SK-N-SH (cell line): ENCODE results near the gene CRYBB3. TPM values are rescaled to one million over a fixed set of nuclear protein-coding genes. Genes with fewer than 3 reads are reported as not detected.

Experiments
- CTCF ChIA-PET: fragments of 300-600, 350-600 bp; formaldehyde crosslinking; extraction: SDS; loops from one replicate; lab custom pipeline; 2021; lab: Yijun Ruan, JAX
- POLR2A ChIA-PET: fragments of 350-600 bp; sonication (Branson Sonifier 250); formaldehyde crosslinking; extraction: SDS; loops from one replicate; lab custom pipeline; 2020; ENCODE audit warnings: antibody characterized with exemption, inconsistent platforms; lab: Yijun Ruan, JAX
- DNase-seq: peaks from one replicate; pipeline ENCODE4 v3.0.0; 2012
- H2AFZ ChIP-seq: fragments of 200-600 bp; sonication (generic); 2 replicates; pipeline ENCODE4 v1.8.1; 2016; ENCODE audit warnings: antibody characterized with exemption, mild to moderate bottlenecking, low read depth
- H3F3A ChIP-seq: fragments of 200-600 bp; sonication (generic); replicated peaks from 2 replicates; pipeline ENCODE3; 2016; ENCODE audit warnings: antibody characterized with exemption, mild to moderate bottlenecking; ENCODE audit not compliant: insufficient read depth
- H3K27ac ChIP-seq, 2 experiments: fragments of 200-500 bp in 1 of 2; fragments of 200-600 bp in 1 of 2; sonication (Bioruptor generic) in 1 of 2; sonication (generic), shearing (Covaris generic) in 1 of 2; 2 replicates each; pipeline versions ENCODE4 v1.5.1 to v1.6.1; 2014 to 2016; ENCODE audit warnings: low read depth in 2 of 2, inconsistent platforms in 1 of 2, low read length in 1 of 2, mild to moderate bottlenecking in 1 of 2, mixed read lengths in 1 of 2
- H3K27me3 ChIP-seq: fragments of 200-600 bp; sonication (generic), shearing (Covaris generic); 2 replicates; pipeline ENCODE4 v1.6.1; 2016; ENCODE audit warnings: mixed run types; ENCODE audit not compliant: insufficient read depth
- H3K36me3 ChIP-seq, 2 experiments: fragments of 200-500 bp in 1 of 2; fragments of 200-600 bp in 1 of 2; sonication (Bioruptor generic) in 1 of 2; sonication (generic) in 1 of 2; replicated peaks in 1 of 2; 2 replicates each; pipeline versions ENCODE3 to v1.5.1; 2014 to 2016; ENCODE audit warnings: low read length in 1 of 2, mild to moderate bottlenecking in 1 of 2; ENCODE audit not compliant: insufficient read depth in 2 of 2, control insufficient read depth in 1 of 2
- H3K4me1 ChIP-seq, 2 experiments: fragments of 200-500 bp in 1 of 2; fragments of 200-600 bp in 1 of 2; sonication (Bioruptor generic) in 1 of 2; sonication (generic), shearing (Covaris generic) in 1 of 2; 2 replicates each; pipeline versions ENCODE4 v1.5.1 to v1.6.1; 2014 to 2016; ENCODE audit warnings: low read depth in 1 of 2, low read length in 1 of 2, mixed run types in 1 of 2; ENCODE audit not compliant: insufficient read depth in 2 of 2, control insufficient read depth in 1 of 2
- H3K4me2 ChIP-seq: fragments of 200-600 bp; sonication (generic), shearing (Covaris generic); 2 replicates; pipeline ENCODE4 v1.6.1; 2017; ENCODE audit warnings: mixed run types
- H3K4me3 ChIP-seq, 2 experiments: fragments of 200-500 bp in 1 of 2; fragments of 200-600 bp in 1 of 2; sonication (Bioruptor generic) in 1 of 2; sonication (generic), shearing (Covaris generic) in 1 of 2; 2 replicates each; pipeline versions ENCODE4 v1.5.1 to v1.8.1; 2014 to 2016; ENCODE audit warnings: low read depth in 2 of 2, inconsistent platforms in 1 of 2, low read length in 1 of 2, mild to moderate bottlenecking in 1 of 2, mixed read lengths in 1 of 2, moderate library complexity in 1 of 2
- H3K79me2 ChIP-seq: fragments of 200-600 bp; sonication (generic); 2 replicates; pipeline ENCODE4 v1.8.1; 2017; ENCODE audit warnings: mild to moderate bottlenecking; ENCODE audit not compliant: insufficient read depth
- H3K9ac ChIP-seq: fragments of 200-600 bp; sonication (generic); 2 replicates; pipeline ENCODE4 v1.6.1; 2017; ENCODE audit warnings: mixed run types
- H3K9me2 ChIP-seq: fragments of 200-600 bp; sonication (generic); 2 replicates; pipeline ENCODE4 v1.6.1; 2017; ENCODE audit warnings: mixed run types
- H3K9me3 ChIP-seq: fragments of 200-600 bp; sonication (generic); 2 replicates; pipeline ENCODE4 v1.6.1; 2017; ENCODE audit warnings: mixed run types, mild to moderate bottlenecking, moderate library complexity
- H4K20me1 ChIP-seq: fragments of 200-600 bp; sonication (generic); 2 replicates; pipeline ENCODE4 v1.6.1; 2017; ENCODE audit warnings: mild to moderate bottlenecking, mixed run types; ENCODE audit not compliant: insufficient read depth
- CTCF ChIP-seq: fragments of 200-600 bp; sonication (generic); IDR thresholded peaks from 2 replicates; pipeline ENCODE4 v1.6.1; 2017; ENCODE audit warnings: antibody characterized with exemption, mild to moderate bottlenecking, moderate library complexity
- EP300 ChIP-seq, 2 experiments: IDR thresholded peaks; 2 replicates each; pipeline versions ENCODE4 v1.4.0 to v1.6.1; 2012; ENCODE audit warnings: borderline replicate concordance in 1 of 2, low read depth in 1 of 2, low read length in 1 of 2
- EZH2phosphoT487 ChIP-seq: fragments of 200-600 bp; sonication (generic); IDR thresholded peaks from 2 replicates; pipeline ENCODE4 v1.6.1; 2017; ENCODE audit warnings: low read depth, mixed run types, mild to moderate bottlenecking, antibody characterized with exemption, moderate library complexity, borderline replicate concordance
- GABPA ChIP-seq: IDR thresholded peaks from 2 replicates; pipeline ENCODE4 v1.4.0; 2012; ENCODE audit warnings: low read depth, mild to moderate bottlenecking
- MEF2A ChIP-seq: IDR thresholded peaks from 2 replicates; pipeline ENCODE4 v1.4.0; 2012; ENCODE audit warnings: low read depth, borderline replicate concordance
- POLR2AphosphoS5 ChIP-seq: IDR thresholded peaks from 2 replicates; pipeline ENCODE4 v1.6.1; 2012; ENCODE audit warnings: low read depth, low read length
- SMC3 ChIP-seq: IDR thresholded peaks from 2 replicates; pipeline ENCODE4 v1.6.1; 2012; ENCODE audit warnings: low read depth, low read length, improper control_type of control experiment
- TAF1 ChIP-seq: IDR thresholded peaks from 2 replicates; pipeline ENCODE4 v1.6.1; 2012; ENCODE audit warnings: low read depth, mild to moderate bottlenecking, low read length, moderate library complexity, borderline replicate concordance
- TCF12 ChIP-seq: IDR thresholded peaks from 2 replicates; pipeline ENCODE4 v1.4.0; 2012
- USF1 ChIP-seq: IDR thresholded peaks from 2 replicates; pipeline ENCODE4 v1.4.0; 2012; ENCODE audit warnings: low read depth, borderline replicate concordance
- WGBS: methylation state at CpG from one replicate; pipeline ENCODE4 v1.1.6; 2017; ENCODE audit warnings: low lambda C conversion rate; 5-methylcytosine and 5-hydroxymethylcytosine counted together
- polyA plus RNA-seq, 3 experiments: library from polyadenylated mRNA; depleted of rRNA; stranded (reverse); fragments of >200 nt; gene quantifications; 2 replicates each; pipeline ENCODE4 v1.2.3, GENCODE V29; 2012

Gene CRYBB3
- polyA plus RNA-seq, 1 of the 3 experiments (the other 2 are of a cell fraction), result 0.35 TPM

GRCh38 chr22:25207553-25208157, 8.0 kb downstream of the CRYBB3 start:
- H3K79me2 ChIP-seq, result no peaks in the 10 kb centered on the region
- H3K36me3 ChIP-seq, result peaks cover 0 to 8% of the 10 kb centered on the region in 2 experiments
- H3K27ac ChIP-seq, result no peak overlapping the region
- no peak overlapping the region for H2AFZ ChIP-seq
- no peak for TF ChIP-seq EZH2phosphoT487
- no peak for TF ChIP-seq SMC3
- TF ChIP-seq USF1, result no peak
- no peak for TF ChIP-seq TAF1
- no peak for TF ChIP-seq GABPA
- no peak for TF ChIP-seq MEF2A
- TF ChIP-seq CTCF, result no peak
- no peak for TF ChIP-seq EP300 (IDR thresholded peaks at IDR 0.05; ENCODE audit: borderline replicate concordance in 1 of 2, low read depth in 1 of 2, low read length in 1 of 2)
- TF ChIP-seq TCF12, result no peak
- DNase-seq, result no peak
- H3K9me3 ChIP-seq, result no peaks in the 10 kb centered on the region
- H3K27me3 ChIP-seq, result no peaks in the 10 kb centered on the region
- ChIA-PET CTCF (interaction anchor here (1.0 kb wide), 1 partner anchor 12 kb away, joined by 3 read pairs; no protein-coding TSS in a partner anchor), POLR2A (no interaction called here)
- H3F3A ChIP-seq, result no peaks in the 10 kb centered on the region
- 92% methylated on average over 2 of the region's 2 CpGs for WGBS
- H3K9me2 ChIP-seq, result no peaks in the 10 kb centered on the region
- no peak overlapping the region for H3K4me2 ChIP-seq
- no peaks in the 10 kb centered on the region for H4K20me1 ChIP-seq
- H3K9ac ChIP-seq, result no peak overlapping the region
- H3K4me3 ChIP-seq, result no peak overlapping the region
- H3K4me1 ChIP-seq, result no peaks in the 10 kb centered on the region

GRCh38 chr22:25208328-25208727, 8.7 kb downstream of the CRYBB3 start:
- no peaks in the 10 kb centered on the region for H3K9me3 ChIP-seq
- no peak overlapping the region for H3K4me2 ChIP-seq
- TF ChIP-seq EP300 (IDR thresholded peaks at IDR 0.05; ENCODE audit: borderline replicate concordance in 1 of 2, low read depth in 1 of 2, low read length in 1 of 2) (no peak), POLR2AphosphoS5 (no peak)
- TF ChIP-seq, all 33 proteins: peak for 0
- CTCF ChIA-PET, result interaction anchor here (1.4 kb wide), 2 partner anchors 10 to 154 kb away, joined by 3 read pairs; no protein-coding TSS in a partner anchor
- Histone ChIP-seq H3K36me3 (peaks cover 0 to 4% of the 10 kb centered on the region in 2 experiments), H3K27ac (no peak overlapping the region), H3K9me2 (no peaks in the 10 kb centered on the region), H3K9ac (no peak overlapping the region), H3K27me3 (no peaks in the 10 kb centered on the region), H2AFZ (no peak overlapping the region), H3F3A (no peaks in the 10 kb centered on the region), H3K79me2 (no peaks in the 10 kb centered on the region), H4K20me1 (no peaks in the 10 kb centered on the region), H3K4me3 (no peak overlapping the region), H3K4me1 (no peaks in the 10 kb centered on the region)
- POLR2A ChIA-PET, result no interaction called here
- DNase-seq, result no peak
- WGBS, result 64% methylated on average over 2 of the region's 2 CpGs
